Epidermal melanocyte (primary cell): Measurements from ENCODE around the gene INPP5A.
"Not testable (repeated sequence)": the region's sequence is repeated elsewhere in the genome, so short reads cannot be mapped to it uniquely, and the experiment has no call there.

Source experiments
- DNase-seq: peaks from one replicate; pipeline ENCODE4 v3.0.0; 2011; ENCODE audit warnings: low spot score; ENCODE audit not compliant: insufficient read length

INPP5A gene

DNA sequence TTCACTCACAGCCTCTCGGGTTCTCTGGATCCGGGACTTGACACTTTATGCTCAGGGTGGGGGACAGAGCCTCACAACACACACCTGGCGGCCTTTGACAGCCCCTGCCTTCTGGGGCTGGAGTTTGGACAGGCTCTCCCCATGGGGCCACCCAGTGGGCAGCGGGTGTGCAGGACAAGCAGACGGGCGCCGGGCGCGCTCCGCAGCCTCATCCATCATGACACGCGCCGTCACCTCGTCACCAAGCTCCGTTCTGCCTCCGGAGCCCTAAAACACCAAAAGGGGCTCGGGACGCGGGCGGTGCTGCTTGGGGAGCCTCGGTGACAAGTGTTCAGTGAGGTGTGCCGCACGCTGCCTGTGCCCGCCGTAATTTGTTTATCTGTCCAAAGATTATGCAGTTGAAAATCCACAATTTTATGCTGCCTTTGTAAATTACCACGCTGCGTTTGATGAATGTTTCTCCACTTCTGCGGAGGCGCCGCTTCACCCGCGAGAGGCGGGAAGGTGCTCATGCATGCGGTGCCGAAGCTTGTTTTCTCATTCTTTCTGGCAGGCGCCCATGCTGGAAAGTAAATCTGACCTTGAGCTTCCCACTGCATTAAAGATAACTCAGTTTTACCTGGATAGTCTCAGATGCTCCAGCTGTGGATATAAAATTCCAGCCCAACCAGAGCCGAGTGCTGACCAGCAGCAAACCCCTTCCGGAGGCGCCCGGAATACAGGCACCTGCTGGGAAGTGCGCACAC, 242.1 kb downstream of the INPP5A start:
- DNase-seq: no peak

DNA sequence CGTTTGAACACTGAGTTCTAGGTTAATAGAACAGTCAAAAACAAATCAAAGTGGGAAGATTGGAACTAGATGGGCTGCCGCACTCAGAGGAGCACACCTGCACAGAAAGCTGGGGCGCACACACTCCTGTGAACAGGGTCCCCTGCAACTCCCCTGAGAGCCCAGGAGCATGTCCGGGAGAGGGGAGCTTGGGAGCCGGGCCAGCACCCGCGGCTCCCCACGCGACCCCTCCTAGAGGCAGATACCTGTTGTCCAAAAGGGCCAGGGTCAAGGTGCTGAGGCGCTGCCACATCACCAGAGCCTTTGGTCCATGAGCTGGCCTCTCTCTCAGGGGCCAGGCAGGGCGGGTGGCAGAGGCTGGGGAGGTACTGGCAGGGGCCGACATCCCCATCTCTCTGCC, 242.8 kb downstream of the INPP5A start:
- DNase-seq: no peak

DNA sequence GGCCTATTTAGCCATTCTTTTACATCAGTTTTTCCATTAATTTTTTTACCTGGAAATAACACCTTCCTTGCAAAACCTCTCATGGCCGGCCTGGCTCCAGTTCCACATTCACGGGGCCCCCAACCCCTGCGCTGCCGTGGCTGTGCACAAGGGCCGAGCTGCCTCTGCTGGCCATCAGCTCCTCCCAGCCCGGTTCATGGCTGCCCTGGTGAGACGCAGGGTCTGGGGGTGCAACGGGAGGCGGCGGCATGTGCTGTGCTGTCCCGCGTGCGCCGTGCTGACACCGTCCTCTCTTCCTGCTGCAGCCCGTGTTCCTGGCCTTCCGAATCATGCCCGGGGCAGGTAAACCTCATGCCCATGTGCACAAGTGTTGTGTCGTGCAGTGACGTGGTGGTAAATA, 244.0 kb downstream of the INPP5A start:
- DNase-seq: no peak

DNA sequence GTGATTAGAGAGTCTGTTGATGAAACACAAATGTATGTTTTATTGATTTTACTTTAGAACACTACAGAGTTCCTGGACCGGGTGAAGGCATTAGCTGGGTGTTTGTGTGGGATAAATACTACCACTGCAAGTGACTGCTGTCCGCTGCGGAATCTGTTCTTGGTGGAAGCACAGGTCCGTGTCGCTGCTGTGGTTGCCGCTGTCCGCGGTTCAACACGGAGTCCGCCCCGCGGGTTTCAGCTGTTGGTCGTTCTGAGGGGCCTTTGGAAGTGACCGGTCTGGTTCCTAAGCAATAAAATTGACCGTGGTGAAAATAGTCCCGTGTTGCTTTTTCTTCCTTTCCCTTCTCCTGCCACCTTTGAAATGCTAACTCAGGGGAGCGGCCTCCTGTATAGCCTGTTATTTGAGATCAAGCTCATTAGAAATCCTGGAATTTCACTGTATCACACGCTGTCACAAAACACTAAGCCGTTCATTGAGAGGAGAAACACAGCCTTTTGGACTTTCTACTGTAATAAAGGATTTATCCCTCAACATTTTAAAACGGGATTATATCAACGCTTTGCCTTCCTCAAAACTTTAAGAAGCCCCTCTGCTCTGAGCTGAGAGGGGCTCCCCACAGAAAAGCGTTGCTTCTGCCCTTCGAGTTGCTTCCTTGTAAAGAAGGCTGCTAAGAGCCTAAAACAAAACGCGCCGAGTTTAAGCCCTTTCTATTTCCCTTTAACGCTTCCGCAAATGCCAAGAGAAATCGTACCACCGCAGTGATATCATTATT, 245.8 kb downstream of the INPP5A start:
- no peak for DNase-seq

DNA sequence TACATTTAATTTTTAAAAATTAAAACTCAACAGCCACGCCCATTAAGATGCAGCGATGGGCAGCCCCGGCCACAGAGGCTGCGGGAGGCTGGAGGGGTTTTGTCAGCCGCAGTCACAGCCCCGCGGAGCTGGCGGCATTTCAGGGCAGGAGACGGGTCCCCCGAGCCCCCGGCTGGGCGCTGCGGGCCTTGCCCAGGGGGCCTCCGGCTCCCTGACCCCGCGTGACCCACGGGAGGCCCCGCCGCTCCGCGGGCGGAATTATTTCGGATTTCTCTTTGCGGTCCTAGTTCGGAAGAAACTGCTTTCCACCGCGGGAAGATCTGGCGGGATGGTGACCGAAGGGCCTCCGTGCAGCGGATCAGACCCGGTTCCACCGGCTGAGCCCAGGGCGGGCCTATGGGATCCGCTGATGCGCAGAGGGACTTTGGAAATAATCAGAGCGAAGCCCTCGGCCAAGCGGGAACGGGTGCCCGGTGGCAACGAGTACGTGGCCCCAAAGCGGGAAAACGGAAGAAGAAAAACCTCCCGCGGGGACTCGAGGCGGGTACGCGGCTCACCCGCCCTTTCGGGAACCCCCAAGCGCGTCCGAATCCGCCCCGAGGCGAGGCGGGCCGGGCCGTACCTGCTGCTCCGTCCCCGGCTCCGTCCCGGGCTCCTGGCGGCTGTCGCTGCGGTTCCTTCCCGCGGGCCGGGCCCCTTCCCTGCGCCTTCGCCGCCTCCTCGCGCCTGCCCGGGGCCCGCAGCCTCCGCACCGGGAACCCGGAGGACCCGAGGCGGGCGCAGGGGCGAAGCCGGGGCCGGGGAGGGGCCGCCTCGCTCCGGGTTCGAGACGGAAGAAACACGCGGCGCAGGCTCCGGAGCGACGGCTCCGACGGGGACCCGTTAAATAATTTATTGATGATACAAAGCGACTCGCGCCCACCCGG, 246.6 kb downstream of the INPP5A start:
- no peak for DNase-seq

DNA sequence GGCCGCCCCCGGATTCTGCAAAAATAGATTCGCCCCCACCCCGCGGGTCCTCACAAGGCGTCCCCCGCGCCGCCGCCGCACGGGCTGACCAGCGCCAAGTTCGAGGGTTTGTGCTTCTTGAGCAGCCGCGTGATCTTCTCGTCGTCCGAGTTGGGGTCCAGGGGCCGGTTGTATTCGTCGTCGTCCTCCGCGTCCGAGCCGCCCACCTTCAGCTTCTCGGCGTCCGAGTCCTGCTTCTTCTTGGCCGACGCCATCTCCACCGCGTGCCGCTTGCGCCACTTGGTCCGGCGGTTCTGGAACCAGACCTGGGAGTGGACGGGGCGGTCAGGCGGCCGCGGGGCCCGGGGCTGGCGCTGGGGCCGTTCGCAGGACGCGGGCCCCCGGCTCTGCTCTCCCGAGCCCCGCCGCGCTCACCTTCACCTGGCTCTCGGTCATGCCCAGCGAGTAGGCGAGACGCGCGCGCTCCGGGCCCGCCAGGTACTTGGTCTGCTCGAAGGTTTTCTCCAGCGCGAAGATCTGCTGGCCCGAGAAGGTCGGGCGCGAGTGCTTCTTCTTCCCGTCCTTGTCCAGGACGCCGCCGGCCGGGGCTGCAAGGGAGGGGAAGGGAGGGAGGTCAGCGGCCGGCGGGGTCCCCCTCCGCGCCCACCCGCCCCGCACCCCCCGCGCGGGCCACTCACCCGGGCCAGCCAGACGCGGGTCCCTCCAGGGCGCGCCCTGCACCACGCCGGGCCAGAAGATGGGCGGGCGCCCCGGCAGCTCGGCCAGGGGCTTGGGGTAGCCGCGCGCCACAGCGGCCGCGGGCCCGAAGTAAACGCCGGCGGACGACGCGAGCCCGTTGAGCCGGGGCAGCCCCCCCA, 247.5 kb downstream of the INPP5A start:
- no peak for DNase-seq

DNA sequence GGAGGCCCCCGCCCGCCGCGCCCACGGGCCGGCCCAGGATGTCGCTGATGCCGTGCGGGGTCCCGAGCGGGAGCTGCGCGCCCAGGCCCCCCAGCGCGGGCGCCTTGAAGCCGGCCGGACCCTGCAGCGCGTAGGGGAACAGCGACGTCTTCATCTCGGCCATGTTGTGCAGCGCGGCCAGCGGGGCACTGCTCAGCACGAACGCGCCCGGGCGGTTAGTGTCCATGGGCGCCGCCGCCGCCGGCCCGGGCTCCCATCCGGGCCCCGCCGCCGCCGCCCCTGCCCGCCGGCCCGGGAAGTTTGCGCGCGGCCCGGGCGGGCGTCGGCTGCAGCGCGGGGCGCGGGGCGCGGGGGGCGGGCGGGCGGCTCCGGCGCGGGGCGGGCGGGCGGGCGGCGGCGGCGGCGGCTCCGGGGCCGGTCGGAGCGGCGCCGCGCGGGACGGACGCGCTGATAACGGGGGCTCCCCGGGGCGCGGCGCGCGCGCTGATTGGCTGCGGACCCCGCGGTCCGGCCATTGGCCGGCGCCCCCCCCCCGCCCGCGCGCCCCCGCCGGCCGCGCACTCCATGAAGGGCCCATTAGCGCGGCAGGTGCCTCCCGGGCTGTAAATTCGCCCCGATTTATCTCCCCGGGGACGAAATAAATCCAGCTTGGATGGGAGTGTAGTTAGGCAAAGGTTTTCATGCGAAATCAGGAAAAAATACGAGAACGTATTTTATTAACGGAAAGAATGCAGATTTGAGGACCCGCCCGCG, 248.3 kb downstream of the INPP5A start, which contains the start of gene NKX6-2:
TSS of gene NKX6-2 (minus strand) at position 425 of the 753 bp plus-strand sequence. CDS start at position 226, 199 bp downstream.
- DNase-seq: no peak

DNA sequence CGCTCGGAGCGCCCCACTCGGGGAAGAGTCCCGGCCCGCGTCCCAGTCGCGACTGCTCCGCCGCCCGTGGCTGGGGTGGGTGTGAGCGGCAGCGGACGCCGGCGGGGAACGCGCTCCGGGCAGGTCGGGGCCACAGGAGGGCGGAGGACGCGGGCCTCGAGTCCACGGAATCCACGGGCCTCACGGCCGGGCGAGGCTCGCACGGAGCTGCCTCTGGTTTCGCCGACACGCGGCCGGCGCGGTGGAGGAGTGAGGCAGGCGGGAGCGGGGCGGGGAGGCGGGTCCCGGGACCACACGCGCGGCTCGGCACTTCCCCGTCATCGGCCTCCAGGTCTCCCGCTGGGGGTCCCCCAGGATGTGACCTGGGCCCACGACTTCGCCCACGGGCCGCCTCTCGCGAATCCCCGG, 248.9 kb downstream of the INPP5A start:
- DNase-seq: no peak

DNA sequence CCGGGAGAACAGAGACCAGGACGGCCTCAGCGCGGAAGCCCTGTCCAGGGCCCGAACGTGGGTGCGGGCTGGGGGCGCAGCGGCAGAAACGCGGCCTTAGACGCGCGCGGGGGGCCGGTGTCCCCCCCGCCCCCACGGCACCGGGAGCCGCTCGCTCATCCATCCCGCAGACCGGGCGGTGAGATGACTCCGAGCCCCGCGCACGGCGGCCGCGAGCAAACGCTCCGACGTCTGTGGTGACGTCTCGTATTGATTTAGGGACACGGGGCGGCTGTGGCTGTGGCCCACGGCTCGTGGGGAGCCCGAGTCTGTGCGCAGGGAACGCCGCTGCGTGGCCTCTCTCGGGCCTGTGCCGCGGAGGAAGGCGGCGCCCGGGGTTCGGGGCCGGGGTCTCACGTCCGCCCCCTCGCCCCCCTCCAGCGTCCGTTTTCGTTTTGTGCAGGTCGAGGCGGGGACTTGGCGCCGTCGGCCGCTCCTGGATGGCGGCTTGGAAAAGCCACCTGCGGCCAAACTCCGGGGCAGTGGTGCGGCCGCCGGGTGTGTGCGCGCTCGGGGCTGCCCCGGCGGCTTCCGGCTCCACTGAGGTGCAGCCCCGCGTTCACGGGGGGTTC, 249.4 kb downstream of the INPP5A start:
- no peak for DNase-seq

DNA sequence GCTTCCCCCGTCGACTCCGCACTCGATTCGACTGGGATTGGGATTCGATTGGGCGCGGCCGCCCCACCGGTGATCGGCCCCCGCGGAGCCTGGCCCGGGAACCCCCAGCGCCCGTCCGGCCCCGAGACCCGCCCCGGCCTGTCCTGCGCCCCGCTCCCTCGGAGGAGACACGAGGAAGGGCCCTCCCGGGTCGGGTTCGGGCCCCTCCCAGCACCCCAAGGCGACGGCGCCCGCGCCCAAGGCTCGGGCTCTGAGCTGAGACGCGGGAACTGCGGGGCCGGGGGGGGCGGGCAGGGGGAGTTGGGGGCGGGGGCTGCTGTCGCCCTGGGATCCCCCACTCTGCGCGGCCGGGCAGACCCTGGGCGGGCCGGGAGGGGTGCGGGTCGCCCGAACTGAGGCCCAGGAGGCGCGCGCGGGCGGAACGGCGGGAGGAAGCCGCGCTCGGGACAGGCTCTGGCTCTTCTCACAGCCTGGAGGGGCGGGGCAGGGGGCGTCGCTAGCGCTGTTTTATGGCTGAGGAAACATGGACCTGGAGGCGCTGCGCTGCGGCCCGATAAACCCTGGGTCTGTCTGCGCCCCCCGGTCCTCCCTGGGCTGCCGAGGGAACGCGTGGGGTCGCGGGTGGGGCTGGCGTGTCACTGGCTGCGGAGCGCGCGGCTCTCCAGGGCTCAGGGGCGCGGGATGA, 250.1 kb downstream of the INPP5A start:
- no peak for DNase-seq

DNA sequence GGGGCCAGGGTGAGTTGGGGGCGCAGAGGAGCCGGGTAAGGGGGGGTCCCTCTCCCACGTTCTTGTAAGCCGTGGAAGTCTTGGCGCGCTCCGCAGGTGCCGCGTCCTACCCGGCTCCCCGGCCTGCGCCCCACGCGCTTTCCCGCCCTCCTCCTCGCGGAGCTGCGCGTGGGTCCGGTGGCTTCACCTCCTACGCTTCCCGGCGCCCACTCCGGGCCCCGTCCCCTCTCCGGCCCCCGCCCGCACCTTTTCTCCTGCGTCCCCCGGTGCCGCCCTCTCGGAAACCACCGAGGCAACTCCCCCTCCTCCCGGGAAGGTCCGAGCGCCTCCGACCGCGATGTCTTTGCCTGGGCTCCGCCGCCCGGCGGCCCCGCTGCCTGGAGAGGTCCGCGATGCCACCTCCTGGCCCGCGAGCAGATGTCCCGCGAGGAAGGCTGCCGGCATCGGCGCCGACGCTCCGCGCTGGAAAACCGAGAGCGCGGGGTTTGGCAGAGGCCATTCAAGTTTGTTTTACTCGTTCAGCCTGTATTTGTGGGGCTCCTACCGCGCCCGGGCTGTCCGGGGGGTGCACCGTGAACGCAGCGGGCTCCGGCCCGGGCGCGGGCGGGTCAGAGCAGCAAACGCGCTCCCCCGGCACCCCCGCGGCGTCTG, 250.7 kb downstream of the INPP5A start:
- no peak for DNase-seq

DNA sequence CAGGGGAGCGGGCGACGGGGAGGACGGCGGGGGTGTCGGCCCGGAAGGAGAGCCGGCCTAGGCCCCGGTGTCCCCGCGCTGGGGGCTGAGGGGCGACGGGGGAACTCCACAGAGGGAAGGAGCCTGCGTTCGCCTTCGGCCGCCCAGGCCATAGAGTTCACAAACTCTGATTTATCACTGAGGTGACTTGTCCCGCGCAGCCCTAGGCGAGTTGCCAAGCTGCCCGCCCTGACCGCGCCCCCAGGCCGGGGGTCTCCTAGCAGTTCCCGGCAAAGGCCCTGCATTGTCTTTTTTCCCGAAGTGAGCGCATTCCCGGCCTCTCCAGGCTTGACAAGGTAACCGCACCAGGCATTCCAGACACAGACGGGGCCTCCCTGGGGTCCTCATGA, 251.2 kb downstream of the INPP5A start:
- DNase-seq: no peak

DNA sequence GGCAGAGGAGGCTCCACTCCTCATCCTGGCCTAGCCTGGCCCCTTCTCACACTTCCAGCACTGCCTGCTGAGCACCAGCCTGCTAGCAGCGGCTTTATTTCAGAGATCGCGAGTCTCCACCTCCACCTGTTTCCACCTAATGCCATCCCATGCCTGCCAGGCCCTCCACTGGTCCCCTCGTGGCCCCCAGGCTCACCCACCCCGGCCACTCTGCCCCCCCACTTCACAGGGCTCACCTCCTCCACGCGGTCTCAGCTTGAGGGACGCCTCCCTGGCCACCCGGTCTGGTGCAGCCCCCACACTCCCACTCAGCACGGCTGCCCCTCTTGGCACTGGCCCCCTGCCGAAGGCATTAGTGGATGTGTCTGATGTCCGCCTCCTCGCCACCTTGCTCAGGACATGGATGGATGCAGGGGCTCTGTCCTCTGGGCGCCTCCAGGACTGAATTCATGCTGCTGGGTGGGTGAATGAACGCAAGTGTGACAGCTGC, 252.1 kb downstream of the INPP5A start:
- no peak for DNase-seq

DNA sequence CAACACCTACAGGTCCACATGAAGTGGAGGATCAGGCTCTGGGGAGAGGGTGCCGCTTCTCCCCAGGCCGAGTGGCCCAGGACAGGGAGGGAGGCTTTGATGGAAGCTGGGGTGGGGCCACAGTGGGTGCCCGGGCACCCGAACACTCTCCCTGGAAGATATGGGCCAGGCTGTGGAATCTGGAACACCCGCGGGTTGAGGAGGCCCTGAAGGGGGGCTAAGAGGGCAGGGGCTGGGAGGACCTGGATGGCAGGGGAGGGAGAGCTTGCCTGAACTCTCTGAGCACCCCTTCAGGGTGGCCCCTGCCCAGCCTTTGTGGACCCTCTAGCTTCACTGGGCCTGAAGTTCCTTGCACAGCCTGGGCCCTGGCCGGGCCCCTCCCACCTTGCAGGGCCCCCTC, 252.9 kb downstream of the INPP5A start:
- no peak for DNase-seq

DNA sequence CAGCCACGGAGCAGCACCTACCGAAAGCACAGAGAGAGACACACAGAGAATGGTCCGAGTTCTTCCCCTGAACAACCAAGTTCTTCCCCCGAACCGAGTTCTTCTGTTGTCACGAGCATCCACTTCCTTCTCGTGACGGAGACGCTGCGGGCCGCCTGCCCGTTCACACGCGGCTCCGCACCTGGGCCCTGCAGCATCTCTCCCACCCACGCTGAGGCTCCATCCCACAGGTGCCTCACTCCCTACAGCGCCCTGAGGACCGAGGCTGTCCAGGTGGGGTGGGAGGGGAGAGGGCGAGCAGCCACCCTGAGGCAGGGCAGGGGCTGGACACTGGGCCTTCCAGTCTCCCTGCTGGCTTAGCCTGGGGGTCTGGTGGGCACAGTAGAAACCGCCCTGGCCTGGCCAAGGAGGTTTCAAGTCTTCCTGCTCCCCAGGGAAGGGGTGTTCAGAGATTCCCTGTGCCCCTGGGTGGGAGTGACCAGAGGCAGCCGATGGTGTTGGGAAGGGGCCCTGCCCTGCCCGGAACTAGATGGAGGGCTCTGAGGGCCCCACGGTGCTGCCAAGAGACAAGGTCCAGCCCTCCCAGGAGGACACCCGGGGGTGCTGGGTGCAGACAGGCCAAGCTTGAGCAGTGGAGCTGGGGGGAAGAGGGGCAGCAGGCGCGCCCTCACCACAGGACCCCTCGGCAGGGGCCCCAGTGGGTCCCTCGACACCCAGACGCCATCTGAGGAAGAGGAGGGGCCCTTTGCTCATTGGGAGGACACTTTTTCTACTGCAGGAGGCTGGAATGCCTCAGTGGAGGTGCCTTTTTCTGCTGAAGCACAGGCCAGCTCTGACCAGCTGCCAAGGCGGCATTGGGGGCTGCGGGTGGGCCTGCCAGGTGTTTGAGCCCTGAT, 253.6 kb downstream of the INPP5A start:
- DNase-seq: no peak

DNA sequence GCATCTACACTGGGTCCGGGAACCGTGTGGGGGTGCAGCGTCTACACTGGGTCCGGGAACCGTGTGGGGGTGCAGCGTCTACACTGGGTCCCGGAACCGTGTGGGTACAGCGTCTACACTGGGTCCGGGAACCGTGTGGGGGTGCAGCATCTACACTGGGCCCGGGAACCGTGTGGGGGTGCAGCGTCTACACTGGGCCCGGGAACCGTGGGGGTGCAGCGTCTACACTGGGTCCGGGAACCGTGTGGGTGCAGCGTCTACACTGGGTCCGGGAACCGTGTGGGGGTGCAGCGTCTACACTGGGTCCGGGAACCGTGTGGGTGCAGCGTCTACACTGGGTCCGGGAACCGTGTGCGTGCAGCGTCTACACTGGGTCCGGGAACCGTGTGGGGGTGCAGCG, 254.5 kb downstream of the INPP5A start:
- not testable (repeated sequence) for DNase-seq

DNA sequence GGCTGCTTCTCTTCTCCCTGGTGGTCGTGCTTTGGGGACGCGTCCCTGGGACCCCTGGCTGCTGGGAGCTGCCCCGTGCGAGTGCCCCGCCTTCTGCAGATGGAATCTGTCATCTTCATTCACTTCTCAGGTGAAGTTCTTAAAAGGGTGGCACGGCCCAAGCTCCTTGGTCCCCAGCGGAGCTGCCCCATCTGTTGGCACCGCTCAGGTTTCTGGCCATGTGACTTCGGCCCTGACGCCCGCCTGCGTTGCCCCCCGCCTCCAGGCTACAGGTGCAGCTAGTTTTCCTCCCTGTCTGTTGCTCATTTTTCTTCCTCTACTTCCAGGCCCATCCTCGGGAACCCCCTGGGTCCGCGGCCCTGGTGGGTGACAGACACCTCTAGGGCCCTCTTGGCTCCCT, 255.2 kb downstream of the INPP5A start:
- DNase-seq: no peak
